Measurements from ENCODE around the gene OR8D2.

The OR8D2 gene

GRCh38 chr11:124315052-124315451 is 4.9 kb downstream of the OR8D2 start:
- H3K27ac ChIP-seq, result no peak overlapping the region
- no peak for TF ChIP-seq CTCF (IDR thresholded peaks at IDR 0.05; ENCODE audit: low read depth, low read length, missing control alignments)
- in situ Hi-C loops (cut with HindIII; ENCODE audit: low pct_ligation_motif_present, low sequenced_read_pairs), result no loop called here
- no peak overlapping the region for H3K4me3 ChIP-seq (ENCODE audit: low read depth, low read length)
- no peak for DNase-seq
- H3K36me3 ChIP-seq (replicated peaks), result no peaks in the 10 kb centered on the region
- H3K27me3 ChIP-seq (replicated peaks), result no peaks in the 10 kb centered on the region

- DNase-seq, result no peak
- Histone ChIP-seq H3K27ac (no peak within 1 kb of the TSS), H3K4me3 (ENCODE audit: low read depth, low read length) (no peak within 1 kb of the TSS), H3K27me3 (replicated peaks) (no peaks in the 10 kb centered on the region), H3K36me3 (replicated peaks) (no peaks in the 10 kb centered on the region)
- no peak for TF ChIP-seq CTCF (IDR thresholded peaks at IDR 0.05; ENCODE audit: low read depth, low read length, missing control alignments)
- in situ Hi-C loops (cut with HindIII; ENCODE audit: low pct_ligation_motif_present, low sequenced_read_pairs), result no loop called here
Measured at GRCh38 chr11:124313849-124314248, 6.1 kb downstream of the OR8D2 start, which contains the start of gene OR8D1. OR8D1 (minus strand) TSS chr11:124313949; CDS start chr11:124310766, 3,183 bp downstream.

- in situ Hi-C loops (cut with HindIII; ENCODE audit: low pct_ligation_motif_present, low sequenced_read_pairs), result no loop called here
- no peak for TF ChIP-seq CTCF (IDR thresholded peaks at IDR 0.05; ENCODE audit: low read depth, low read length, missing control alignments)
- no peak overlapping the region for H3K27ac ChIP-seq
- H3K36me3 ChIP-seq (replicated peaks), result no peaks in the 10 kb centered on the region
- DNase-seq, result no peak
- H3K4me3 ChIP-seq (ENCODE audit: low read depth, low read length), result no peak overlapping the region
- H3K27me3 ChIP-seq (replicated peaks), result no peaks in the 10 kb centered on the region
Measured at GRCh38 chr11:124313131-124313530, 6.9 kb downstream of the OR8D2 start.

- Histone ChIP-seq H3K27ac (no peak overlapping the region), H3K36me3 (replicated peaks) (no peaks in the 10 kb centered on the region), H3K4me3 (ENCODE audit: low read depth, low read length) (no peak overlapping the region), H3K27me3 (replicated peaks) (no peaks in the 10 kb centered on the region)
- no peak for DNase-seq
- in situ Hi-C loops (cut with HindIII; ENCODE audit: low pct_ligation_motif_present, low sequenced_read_pairs), result no loop called here
- TF ChIP-seq CTCF (IDR thresholded peaks at IDR 0.05; ENCODE audit: low read depth, low read length, missing control alignments), result no peak
Measured at GRCh38 chr11:124311670-124312069, 8.3 kb downstream of the OR8D2 start.

GRCh38 chr11:124311269-124311668 is 8.7 kb downstream of the OR8D2 start:
- H3K4me3 ChIP-seq (ENCODE audit: low read depth, low read length), result no peak overlapping the region
- no peaks in the 10 kb centered on the region for H3K36me3 ChIP-seq (replicated peaks)
- no peak overlapping the region for H3K27ac ChIP-seq
- in situ Hi-C loops (cut with HindIII; ENCODE audit: low pct_ligation_motif_present, low sequenced_read_pairs), result no loop called here
- DNase-seq, result no peak
- H3K27me3 ChIP-seq (replicated peaks), result no peaks in the 10 kb centered on the region
- no peak for TF ChIP-seq CTCF (IDR thresholded peaks at IDR 0.05; ENCODE audit: low read depth, low read length, missing control alignments)

GRCh38 chr11:124310721-124311120 is 9.3 kb downstream of the OR8D2 start:
- no peak overlapping the region for H3K4me3 ChIP-seq (ENCODE audit: low read depth, low read length)
- DNase-seq, result no peak
- no peaks in the 10 kb centered on the region for H3K27me3 ChIP-seq (replicated peaks)
- in situ Hi-C loops (cut with HindIII; ENCODE audit: low pct_ligation_motif_present, low sequenced_read_pairs), result no loop called here
- no peak for TF ChIP-seq CTCF (IDR thresholded peaks at IDR 0.05; ENCODE audit: low read depth, low read length, missing control alignments)
- no peak overlapping the region for H3K27ac ChIP-seq
- no peaks in the 10 kb centered on the region for H3K36me3 ChIP-seq (replicated peaks)

All from brain microvascular endothelial cell (primary cell).